K562 (cell line): ENCODE results near the gene ORAI1. TPM values are rescaled to one million over a fixed set of nuclear protein-coding genes. Genes with fewer than 3 reads are reported as not detected.
A peak's percentile ranks its signal among the peaks of the same experiment; 100 is the strongest.

ENCODE experiments used
- BRF1 ChIP-seq: IDR thresholded peaks from 3 replicates; pipeline ENCODE4 v1.6.1; 2011; ENCODE audit warnings: borderline replicate concordance, mild to moderate bottlenecking; ENCODE audit not compliant: insufficient read length; ENCODE audit errors: extremely low read depth
- CC2D1A ChIP-seq: fragments of 450-650 bp; IDR thresholded peaks from 2 replicates; pipeline ENCODE4 v1.6.1; 2017; ENCODE audit warnings: mild to moderate bottlenecking
- CHD4 ChIP-seq: fragments of 200-600 bp; sonication (generic); IDR thresholded peaks from 3 replicates; pipeline ENCODE4 v1.6.1; 2012; ENCODE audit warnings: low read depth, mild to moderate bottlenecking, mixed read lengths, low read length, inconsistent platforms; ENCODE audit not compliant: insufficient read depth, insufficient replicate concordance, poor library complexity, severe bottlenecking
- FOXA3 ChIP-seq, 2 experiments: fragments of 450-650 bp in 1 of 2; sonication (generic) in 1 of 2; formaldehyde crosslinking; IDR thresholded peaks in 1 of 2; conservative IDR thresholded peaks in 1 of 2; 2 replicates each; pipeline versions ENCODE4 v1.4.0 to v1.8.0; 2020 to 2022; ENCODE audit warnings: mild to moderate bottlenecking in 2 of 2, missing genetic modification reagents in 1 of 2
- FOXP1 ChIP-seq: sonication (generic); formaldehyde crosslinking; IDR thresholded peaks from 2 replicates; pipeline ENCODE4 v1.8.0; 2022; ENCODE audit warnings: mild to moderate bottlenecking, missing genetic modification reagents
- IRF9 ChIP-seq: fragments of 450-650 bp; IDR thresholded peaks from 2 replicates; pipeline ENCODE4 v1.6.1; 2016; ENCODE audit warnings: missing biosample characterization, missing genetic modification characterization
- MIER1 ChIP-seq: fragments of 450-650 bp; IDR thresholded peaks from 2 replicates; pipeline ENCODE4 v1.6.1; 2016; ENCODE audit warnings: antibody characterized with exemption, mild to moderate bottlenecking, low read depth
- NR2C1 ChIP-seq, 2 experiments: fragments of 450-650 bp; IDR thresholded peaks; 2 replicates each; pipeline ENCODE4 v1.6.1; 2017; ENCODE audit warnings: mild to moderate bottlenecking in 2 of 2, antibody characterized with exemption in 1 of 2, inconsistent platforms in 1 of 2, missing compliant biosample characterization in 1 of 2, missing genetic modification characterization in 1 of 2
- ZBTB12 ChIP-seq: fragments of 250-450 bp; sonication (Bioruptor Pico); IDR thresholded peaks from 2 replicates; pipeline ENCODE4 v1.4.0; 2020
- ZBTB26 ChIP-seq: fragments of 450-650 bp; formaldehyde crosslinking; IDR thresholded peaks from 2 replicates; pipeline ENCODE4 v1.4.0; 2022; ENCODE audit warnings: missing genetic modification characterization
- ZBTB5 ChIP-seq: fragments of 450-650 bp; IDR thresholded peaks from 2 replicates; pipeline ENCODE4 v1.6.1; 2017; ENCODE audit warnings: antibody characterized with exemption
- ZNF436 ChIP-seq: fragments of 250-450, 450-650 bp; sonication (Bioruptor Pico); formaldehyde crosslinking; IDR thresholded peaks from 2 replicates; pipeline ENCODE4 v1.7.0; 2020; ENCODE audit warnings: mild to moderate bottlenecking
- polyA plus RNA-seq, 8 experiments: library from polyadenylated mRNA; depleted of rRNA in 4 of 8; stranded (reverse) in 5 of 8; unstranded in 3 of 8; fragments of >200 nt; fragmentation: Nextera tagmentation in 2 of 8; fragmentation: Illumina TruSeq in 1 of 8; extraction: Ambion mirVana in 2 of 8; extraction: Trizol in 1 of 8; gene quantifications; 2 replicates each; pipeline versions ENCODE4 v1.2.1 to v1.2.3, GENCODE V29; 2011 to 2014; ENCODE audit warnings: inconsistent platforms in 1 of 8, missing spikeins in 1 of 8
- total RNA-seq, 7 experiments: library from RNA; depleted of rRNA in 6 of 7; stranded (reverse); fragments of >200 nt in 6 of 7; fragmentation: Illumina TruSeq in 2 of 7; extraction: Trizol in 2 of 7; gene quantifications; 2 replicates each; pipeline versions ENCODE4 v1.2.1 to v1.2.3, GENCODE V29; 2011 to 2021; ENCODE audit warnings: low replicate concordance in 1 of 7

ORAI1 gene
- total and polyA plus RNA-seq, 9 of the 15 experiments (the other 6 are each of a cell fraction or from before 2014, with no cell fraction given), result 2.6 to 23.8 (median 9.3) TPM

GRCh38 chr12:121610239-121611149 lies 15.8 kb upstream of the ORAI1 start (continued):
- no peak for TF ChIP-seq ZBTB5
- no peak for TF ChIP-seq FOXA3 (CRISPR knock-in tag; conservative IDR thresholded peaks at IDR 0.05 in 1 of 2, IDR thresholded peaks at IDR 0.05 in 1 of 2)
- no peak for TF ChIP-seq CHD4
- no peak for TF ChIP-seq NR2C1 (IDR thresholded peaks at IDR 0.05)
- no peak for TF ChIP-seq NR2C1 (tag; IDR thresholded peaks at IDR 0.05)
- TF ChIP-seq ZNF436, result no peak
- TF ChIP-seq MIER1, result peak; percentile 45; the same call in 1 of the 2 replicates
- TF ChIP-seq IRF9 (tag), result no peak
- no peak for TF ChIP-seq ZBTB12 (CRISPR knock-in tag)
- no peak for TF ChIP-seq BRF1
- peak; percentile 20; the same call in 1 of the 2 replicates for TF ChIP-seq CC2D1A
- no peak for TF ChIP-seq ZBTB26 (CRISPR knock-in tag)
- no peak for TF ChIP-seq FOXP1
- TF ChIP-seq, all 486 proteins: peak for 12
